Thymus (tissue), 11 donors: ENCODE results near the gene UQCRQ. TPM values are rescaled to one million over a fixed set of nuclear protein-coding genes. Genes with fewer than 3 reads are reported as not detected.

Experiments used
- DNase-seq, 9 donors: peaks; one replicate each; pipeline ENCODE4 v3.0.0-alpha.2; 2013; ENCODE audit warnings: low spot score in 9 of 9, low read depth in 6 of 9, missing footprints in 1 of 9
- H3K27ac ChIP-seq, 2 donors: one replicate each; pipeline ENCODE4 v1.5.1; 2013; ENCODE audit warnings: control low read depth in 1 of 2, low read depth in 1 of 2, low read length in 1 of 2, mild to moderate bottlenecking in 1 of 2, moderate library complexity in 1 of 2
- H3K27me3 ChIP-seq, 2 donors: one replicate each; pipeline ENCODE4 v1.5.1; 2013; ENCODE audit warnings: low read length in 1 of 2; ENCODE audit not compliant: control insufficient read depth in 2 of 2, insufficient read depth in 1 of 2
- H3K36me3 ChIP-seq, 2 donors: one replicate each; pipeline ENCODE4 v1.5.1; 2013; ENCODE audit warnings: low read length in 1 of 2, mild to moderate bottlenecking in 1 of 2, moderate library complexity in 1 of 2; ENCODE audit not compliant: control insufficient read depth in 2 of 2, insufficient read depth in 2 of 2
- H3K4me1 ChIP-seq, 2 donors: one replicate each; pipeline ENCODE4 v1.5.1; 2013; ENCODE audit warnings: low read length in 2 of 2; ENCODE audit not compliant: control insufficient read depth in 2 of 2, insufficient read depth in 2 of 2
- H3K4me3 ChIP-seq, 2 donors: one replicate each; pipeline ENCODE4 v1.5.1; 2013; ENCODE audit warnings: low read length in 2 of 2, control low read depth in 1 of 2, mild to moderate bottlenecking in 1 of 2
- H3K9me3 ChIP-seq, 2 donors: one replicate each; pipeline ENCODE4 v1.5.1; 2013; ENCODE audit warnings: low read length in 1 of 2, mild to moderate bottlenecking in 1 of 2; ENCODE audit not compliant: control insufficient read depth in 2 of 2, insufficient read depth in 1 of 2
- WGBS: extraction: QIAGEN DNeasy Blood & Tissue Kit; methylation state at CpG from one replicate; pipeline ENCODE4 v1.1.7; 2013; 5-methylcytosine and 5-hydroxymethylcytosine counted together
- polyA plus RNA-seq: library from polyadenylated mRNA; stranded (reverse); fragments of 200-250 nt; gene quantifications from one replicate; pipeline ENCODE4 v1.2.3, GENCODE V29; 2013
- total RNA-seq: library from RNA; stranded (reverse); fragments of 120-200 nt; gene quantifications from one replicate; pipeline ENCODE4 v1.2.4, GENCODE V29; 2013
- donor health status: healthy.

The UQCRQ gene
- total and polyA plus RNA-seq, 2 donors: 232 to 399 TPM

- Histone ChIP-seq H3K4me3 (no peak overlapping the region), H3K36me3 (peaks cover 25 to 63% of the 10 kb centered on the region in 2 donors), H3K9me3 (no peaks in the 10 kb centered on the region), H3K27me3 (no peaks in the 10 kb centered on the region), H3K4me1 (no peaks in the 10 kb centered on the region), H3K27ac (no peak overlapping the region)
- peak in 5 of 9 donors; percentile 12 to 46 (median 18) for DNase-seq
- 47% methylated on average over 2 of the region's 2 CpGs for WGBS
Measured at GRCh38 chr5:132883261-132883834, 16.9 kb downstream of the UQCRQ start.

- WGBS: 97% methylated on average over 2 of the region's 2 CpGs
- DNase-seq: no peak
- H3K4me1 ChIP-seq: no peaks in the 10 kb centered on the region
- no peak overlapping the region for H3K4me3 ChIP-seq
- no peak overlapping the region for H3K27ac ChIP-seq
- H3K27me3 ChIP-seq: no peaks in the 10 kb centered on the region
- H3K9me3 ChIP-seq: no peaks in the 10 kb centered on the region
- peaks cover 28 to 64% of the 10 kb centered on the region in 2 donors for H3K36me3 ChIP-seq
Measured at GRCh38 chr5:132884548-132884947, 18.1 kb downstream of the UQCRQ start.

DNA sequence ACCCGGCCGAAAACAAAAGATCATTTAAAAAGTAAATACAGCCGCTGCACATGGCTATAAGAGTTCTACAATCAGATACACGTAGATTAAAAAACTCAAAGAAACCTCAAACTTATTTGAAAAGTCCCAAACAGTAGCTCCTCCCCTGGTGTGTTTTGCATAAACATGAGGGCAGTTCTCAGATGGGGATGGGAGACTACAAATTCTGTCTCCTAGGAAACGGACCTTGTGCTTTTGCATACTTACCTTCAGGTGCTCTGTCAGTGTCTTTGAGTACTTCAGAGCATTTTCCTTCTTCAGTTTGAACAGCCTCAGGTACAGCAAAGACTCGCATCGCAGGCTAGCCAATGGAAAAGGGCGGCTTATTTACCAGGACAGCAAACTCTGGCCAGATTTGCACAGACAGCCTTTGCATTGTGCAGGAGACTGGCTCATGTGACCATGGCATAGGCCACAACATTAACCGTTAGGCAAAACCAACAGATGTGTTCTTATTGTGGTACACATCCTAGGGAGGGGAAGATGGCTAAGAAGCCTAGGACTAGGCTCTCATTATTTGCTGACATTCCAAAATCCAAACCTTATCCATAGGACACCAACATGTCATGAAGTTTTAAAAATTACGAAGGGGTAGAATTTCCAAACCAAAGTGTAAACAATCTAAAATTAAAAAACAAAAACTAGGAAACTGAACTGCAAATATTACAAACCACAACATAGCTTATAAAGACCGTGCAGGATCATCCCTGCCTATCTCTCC, 19.8 kb downstream of the UQCRQ start:
- H3K36me3 ChIP-seq: peaks cover 31 to 59% of the 10 kb centered on the region in 2 donors

DNA sequence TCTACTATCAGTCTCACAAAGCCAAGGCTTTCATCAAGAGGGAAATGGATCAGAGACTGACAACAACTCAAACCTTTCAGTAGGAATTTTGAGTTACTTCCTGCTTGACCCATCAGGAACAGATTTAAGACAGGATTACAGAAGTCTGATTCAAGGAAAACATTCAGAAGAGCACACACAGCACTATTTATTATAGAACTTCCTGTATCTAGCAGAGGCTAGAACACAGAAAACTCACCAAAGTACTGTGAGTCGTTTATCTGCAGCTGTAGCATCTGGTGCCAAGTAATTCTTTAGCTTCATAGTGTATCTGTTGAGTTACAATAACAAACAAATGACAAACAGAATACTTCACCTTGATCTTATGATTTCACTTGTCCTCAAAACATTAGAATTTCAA, 20.8 kb downstream of the UQCRQ start:
- Histone ChIP-seq H3K4me3 (no peak overlapping the region), H3K9me3 (no peaks in the 10 kb centered on the region), H3K4me1 (no peaks in the 10 kb centered on the region), H3K36me3 (peaks cover 30 to 56% of the 10 kb centered on the region in 2 donors), H3K27me3 (no peaks in the 10 kb centered on the region), H3K27ac (no peak overlapping the region)
- DNase-seq: no peak
- WGBS: 90% methylated on average over 1 of the region's 1 CpG

More for the DNA sequence above, 19.8 kb downstream of the UQCRQ start:
- H3K27me3 ChIP-seq: no peaks in the 10 kb centered on the region
- H3K9me3 ChIP-seq: no peaks in the 10 kb centered on the region
- no peaks in the 10 kb centered on the region for H3K4me1 ChIP-seq
- no peak overlapping the region for H3K27ac ChIP-seq
- H3K4me3 ChIP-seq: no peak overlapping the region
- DNase-seq: no peak
- 97% methylated on average over 11 of the region's 11 CpGs for WGBS

- Histone ChIP-seq H3K4me3 (no peak overlapping the region), H3K4me1 (no peaks in the 10 kb centered on the region), H3K27me3 (no peaks in the 10 kb centered on the region), H3K9me3 (no peaks in the 10 kb centered on the region), H3K36me3 (peaks cover 30 to 66% of the 10 kb centered on the region in 2 donors), H3K27ac (no peak overlapping the region)
- DNase-seq: no peak
Measured at GRCh38 chr5:132889501-132889900, 23.1 kb downstream of the UQCRQ start.

GRCh38 chr5:132890817-132891216, 24.4 kb downstream of the UQCRQ start:
- Histone ChIP-seq H3K4me3 (no peak overlapping the region), H3K27me3 (no peaks in the 10 kb centered on the region), H3K4me1 (no peaks in the 10 kb centered on the region), H3K36me3 (peaks cover 34 to 72% of the 10 kb centered on the region in 2 donors), H3K27ac (no peak overlapping the region), H3K9me3 (no peaks in the 10 kb centered on the region)
- 97% methylated on average over 4 of the region's 4 CpGs for WGBS
- no peak for DNase-seq

GRCh38 chr5:132895719-132896305, 29.4 kb downstream of the UQCRQ start:
- Histone ChIP-seq H3K9me3 (no peaks in the 10 kb centered on the region), H3K27ac (no peak overlapping the region), H3K36me3 (peaks cover 32 to 63% of the 10 kb centered on the region in 2 donors), H3K27me3 (no peaks in the 10 kb centered on the region), H3K4me3 (no peak overlapping the region), H3K4me1 (no peaks in the 10 kb centered on the region)
- WGBS: 98% methylated on average over 4 of the region's 4 CpGs
- no peak for DNase-seq

GRCh38 chr5:132896685-132897084, 30.2 kb downstream of the UQCRQ start:
- Histone ChIP-seq H3K27me3 (no peaks in the 10 kb centered on the region), H3K27ac (no peak overlapping the region), H3K9me3 (no peaks in the 10 kb centered on the region), H3K4me3 (no peak overlapping the region), H3K36me3 (peaks cover 30 to 62% of the 10 kb centered on the region in 2 donors), H3K4me1 (no peaks in the 10 kb centered on the region)
- WGBS: 97% methylated on average over 7 of the region's 7 CpGs
- no peak for DNase-seq

DNA sequence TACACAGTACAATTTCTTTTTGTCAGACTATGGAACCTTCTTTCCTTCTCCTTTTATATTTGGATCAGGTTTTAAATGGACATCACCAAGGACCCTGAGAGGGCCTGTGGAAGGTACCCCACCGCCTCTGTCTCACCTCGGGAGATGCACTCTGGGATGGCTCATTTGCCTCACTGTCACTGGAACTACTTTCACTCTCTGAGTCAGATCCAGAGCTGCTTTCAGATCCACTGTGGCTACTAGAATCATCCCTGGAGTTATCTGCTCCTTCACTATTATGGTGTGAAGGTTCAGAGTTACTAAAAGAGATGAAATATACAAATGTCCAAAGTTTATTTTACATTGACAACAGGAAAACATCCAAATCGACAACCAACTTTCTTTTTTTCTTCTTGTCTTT, 31.7 kb downstream of the UQCRQ start:
- Histone ChIP-seq H3K9me3 (no peaks in the 10 kb centered on the region), H3K27me3 (no peaks in the 10 kb centered on the region), H3K36me3 (peaks cover 24 to 50% of the 10 kb centered on the region in 2 donors), H3K4me3 (no peak overlapping the region), H3K27ac (no peak overlapping the region), H3K4me1 (no peaks in the 10 kb centered on the region)
- DNase-seq: no peak
- WGBS: 78% methylated on average over 3 of the region's 3 CpGs
